C4-2B (cell line): ENCODE measurements around the gene PDGFA.

Experiments
- H3K27ac ChIP-seq: fragments of 450-650 bp; 2 replicates; pipeline ENCODE4 v1.5.1; 2017
- ZFX ChIP-seq: fragments of 450-650 bp; IDR thresholded peaks from 2 replicates; pipeline ENCODE4 v1.6.1; 2017
- TF ChIP-seq, protein P1 (sequence below): fragments of 450-650 bp; conservative IDR thresholded peaks from 2 replicates; pipeline ENCODE4 v1.5.1; 2017; ENCODE audit warnings: mild to moderate bottlenecking

PDGFA gene

DNA sequence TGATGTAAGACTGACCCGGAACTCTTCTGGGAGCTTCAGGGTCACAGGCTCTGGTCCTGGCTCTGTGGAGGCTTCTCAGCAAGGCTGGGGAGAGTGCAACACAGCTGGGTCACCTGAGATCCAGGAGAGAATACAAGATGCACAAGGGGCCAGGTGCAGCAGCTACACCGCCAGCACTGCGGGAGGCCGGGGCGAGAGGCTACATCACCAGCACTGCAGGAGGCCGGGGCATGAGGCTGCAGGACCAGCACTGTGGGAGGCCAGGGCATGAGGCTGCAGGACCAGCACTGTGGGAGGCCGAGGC, 44.3 kb downstream of the PDGFA start:
- H3K27ac ChIP-seq, result no peak overlapping the region
- TF ChIP-seq, protein P1, sequence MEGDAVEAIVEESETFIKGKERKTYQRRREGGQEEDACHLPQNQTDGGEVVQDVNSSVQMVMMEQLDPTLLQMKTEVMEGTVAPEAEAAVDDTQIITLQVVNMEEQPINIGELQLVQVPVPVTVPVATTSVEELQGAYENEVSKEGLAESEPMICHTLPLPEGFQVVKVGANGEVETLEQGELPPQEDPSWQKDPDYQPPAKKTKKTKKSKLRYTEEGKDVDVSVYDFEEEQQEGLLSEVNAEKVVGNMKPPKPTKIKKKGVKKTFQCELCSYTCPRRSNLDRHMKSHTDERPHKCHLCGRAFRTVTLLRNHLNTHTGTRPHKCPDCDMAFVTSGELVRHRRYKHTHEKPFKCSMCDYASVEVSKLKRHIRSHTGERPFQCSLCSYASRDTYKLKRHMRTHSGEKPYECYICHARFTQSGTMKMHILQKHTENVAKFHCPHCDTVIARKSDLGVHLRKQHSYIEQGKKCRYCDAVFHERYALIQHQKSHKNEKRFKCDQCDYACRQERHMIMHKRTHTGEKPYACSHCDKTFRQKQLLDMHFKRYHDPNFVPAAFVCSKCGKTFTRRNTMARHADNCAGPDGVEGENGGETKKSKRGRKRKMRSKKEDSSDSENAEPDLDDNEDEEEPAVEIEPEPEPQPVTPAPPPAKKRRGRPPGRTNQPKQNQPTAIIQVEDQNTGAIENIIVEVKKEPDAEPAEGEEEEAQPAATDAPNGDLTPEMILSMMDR, result no peak
- TF ChIP-seq ZFX, result no peak

DNA sequence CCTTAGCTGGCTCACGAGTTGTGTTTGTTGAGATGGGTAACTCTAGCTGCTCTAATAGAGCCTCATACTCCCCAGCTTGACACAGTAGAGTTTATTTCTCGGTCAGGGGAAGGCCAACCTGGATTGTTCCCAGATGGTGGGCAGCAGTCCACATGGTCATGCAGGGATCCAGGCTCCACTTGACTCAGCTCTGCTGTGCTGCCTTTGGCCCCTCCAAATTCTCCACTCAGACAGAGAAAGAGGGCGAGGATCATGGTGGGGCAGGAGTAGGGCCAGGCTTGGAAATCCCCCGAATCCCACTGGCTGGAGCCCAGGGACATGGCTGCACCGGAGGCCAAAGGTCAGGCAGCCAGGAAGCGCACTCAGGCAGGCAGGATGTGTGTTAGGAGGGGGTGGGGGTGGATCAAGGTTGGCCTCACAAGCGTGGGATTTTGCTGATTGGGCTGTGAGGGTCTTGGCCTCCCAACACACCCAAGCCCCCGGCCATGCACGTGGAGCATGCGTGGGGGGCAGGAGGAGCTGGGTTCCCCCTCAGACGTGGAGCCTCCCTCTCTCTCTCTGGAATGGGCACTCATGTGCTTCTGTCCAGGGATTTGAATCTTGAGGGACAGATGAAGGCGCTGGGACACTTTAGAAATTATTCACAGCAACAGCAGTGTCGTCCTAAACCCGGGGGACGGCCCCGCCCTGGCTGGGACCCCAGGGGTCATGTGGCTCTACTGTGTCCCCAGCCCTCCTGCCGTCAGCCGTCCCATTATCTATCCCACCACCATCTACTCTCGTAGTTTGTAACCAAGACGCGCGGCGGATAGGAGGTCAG, 44.8 kb downstream of the PDGFA start:
- TF ChIP-seq ZFX, result no peak
- TF ChIP-seq, protein P1, result no peak
- no peak overlapping the region for H3K27ac ChIP-seq

DNA sequence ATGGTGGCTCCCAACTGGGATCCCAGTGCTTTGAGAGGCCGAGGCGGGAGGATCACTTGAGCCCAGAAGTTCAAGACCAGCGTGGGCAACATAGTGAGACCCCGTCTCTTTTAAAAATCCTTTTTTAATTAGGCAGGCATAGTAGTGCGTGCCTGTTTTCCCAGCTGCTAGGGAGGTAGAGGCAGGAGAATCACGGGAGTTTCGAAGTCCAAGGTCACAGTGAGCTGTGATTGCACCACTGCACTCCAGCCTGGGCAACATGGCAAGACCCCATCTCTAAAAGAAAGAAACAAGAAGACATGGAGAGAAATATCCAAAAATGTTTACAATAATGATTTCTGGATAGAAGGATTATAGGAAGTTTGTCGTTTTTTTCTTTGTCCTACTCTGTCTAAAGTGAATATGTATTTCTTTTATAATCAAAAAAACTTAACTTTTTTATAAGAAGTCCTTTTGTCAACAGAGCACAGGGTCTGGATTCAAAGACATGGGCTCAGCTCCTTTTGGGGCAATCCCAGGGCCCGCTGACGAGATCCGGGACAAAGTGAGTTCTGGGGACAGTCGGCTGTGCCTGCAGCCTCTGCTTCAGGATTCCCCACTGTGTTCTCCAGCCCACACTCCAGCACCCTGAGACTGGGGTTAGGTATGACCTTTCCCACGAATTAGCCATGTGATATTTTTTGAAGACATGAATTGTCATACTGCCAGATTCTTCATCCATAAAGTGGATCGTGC, 45.6 kb downstream of the PDGFA start:
- TF ChIP-seq, protein P1, result no peak
- no peak for TF ChIP-seq ZFX
- no peak overlapping the region for H3K27ac ChIP-seq

DNA sequence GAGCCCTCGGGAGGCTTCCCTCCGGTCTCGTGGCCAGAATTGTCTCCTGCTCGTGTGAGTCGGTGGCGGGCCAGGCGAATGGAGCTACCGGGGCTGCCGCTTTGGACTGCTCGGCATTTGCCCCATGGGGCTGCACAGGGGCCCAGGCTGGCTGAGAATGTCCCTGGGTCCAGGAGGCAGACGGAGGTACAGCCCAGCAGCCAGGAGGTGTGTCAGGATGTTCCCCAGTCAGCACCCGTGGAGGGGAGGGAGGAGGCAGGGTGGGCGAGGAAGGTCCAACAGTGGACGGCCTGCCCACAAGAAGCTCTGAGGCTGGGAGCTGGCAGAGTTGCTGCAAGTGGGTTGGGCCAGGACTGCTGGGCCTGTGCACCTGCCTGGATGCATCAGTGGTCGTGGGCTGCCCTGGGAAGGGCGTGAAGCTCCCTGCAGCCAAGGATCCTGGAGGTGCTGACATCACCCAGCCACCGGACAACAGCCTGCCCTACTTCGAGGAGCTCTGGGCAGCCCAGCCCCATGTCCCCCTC, 46.4 kb downstream of the PDGFA start:
- TF ChIP-seq, protein P1, result no peak
- TF ChIP-seq ZFX, result no peak
- H3K27ac ChIP-seq, result no peak overlapping the region

DNA sequence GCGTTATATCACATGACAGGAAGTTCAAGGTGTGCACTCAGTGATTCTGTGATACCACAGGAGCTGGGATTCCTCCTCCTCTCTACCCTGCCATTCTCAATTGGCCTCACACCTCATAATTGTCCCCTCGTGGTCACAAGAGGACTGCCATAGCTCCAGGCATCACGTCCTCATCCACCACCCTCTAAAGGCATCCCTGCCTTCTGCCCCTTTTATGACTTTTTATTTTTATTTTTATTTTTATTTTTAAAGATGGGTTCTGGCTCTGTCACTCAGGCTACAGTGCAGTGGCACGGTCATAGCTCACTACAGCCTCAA, 47.0 kb downstream of the PDGFA start:
- no peak overlapping the region for H3K27ac ChIP-seq
- no peak for TF ChIP-seq ZFX
- TF ChIP-seq, protein P1, result no peak

DNA sequence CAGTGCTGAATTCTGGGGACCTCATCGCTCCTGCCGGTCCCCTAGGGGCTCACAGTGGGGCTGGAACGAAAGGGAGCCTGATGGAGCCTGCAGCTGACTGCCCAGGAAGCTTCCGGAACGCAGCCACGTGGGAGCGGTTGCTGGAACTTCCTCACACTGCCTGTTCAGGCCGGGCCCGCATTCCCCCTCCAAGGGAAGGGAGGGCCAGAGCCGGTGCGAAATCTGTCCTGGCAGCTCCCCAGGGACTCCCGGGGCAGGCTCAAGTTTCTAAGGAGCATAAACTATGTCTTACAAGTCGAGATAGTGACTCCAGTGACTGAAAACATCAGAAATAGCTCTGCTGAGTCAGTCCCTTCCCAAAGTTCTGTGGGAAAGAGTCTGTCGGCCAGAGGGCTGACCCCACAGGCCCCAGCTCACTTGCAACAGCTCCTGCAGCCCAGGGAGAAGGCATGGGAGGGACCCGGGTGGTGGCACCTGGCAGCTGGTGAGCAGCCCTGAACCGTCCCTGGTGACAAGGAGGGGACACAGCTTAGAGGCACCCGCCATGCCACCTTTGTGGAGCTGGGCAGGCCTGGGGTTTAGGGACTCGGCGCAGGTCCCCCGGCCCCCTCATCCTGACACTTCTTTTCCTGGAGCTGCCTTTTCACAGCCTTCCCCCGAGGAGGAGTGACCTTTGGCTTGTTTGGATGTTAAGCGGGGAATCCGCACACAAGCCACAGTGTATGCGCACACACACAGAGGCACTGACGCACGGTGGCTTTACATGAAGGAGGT, 47.6 kb downstream of the PDGFA start:
- TF ChIP-seq, protein P1, result no peak
- TF ChIP-seq ZFX, result no peak
- no peak overlapping the region for H3K27ac ChIP-seq
